Stimulated activated CD8-positive, alpha-beta memory T cell treated with anti-CD3 and anti-CD28 coated beads, Interleukin-4, amount 100 ng/mL, for 48 hours (primary cell): ENCODE data around the gene FBXO11.

Source experiments
- DNase-seq: peaks from one replicate; pipeline ENCODE4 v3.0.0-alpha.2; 2020

Gene FBXO11

GRCh38 chr2:47844162-47844561 is 62.1 kb downstream of the FBXO11 start:
- DNase-seq = no peak

GRCh38 chr2:47843407-47843806 is 62.9 kb downstream of the FBXO11 start:
- no peak for DNase-seq

- no peak for DNase-seq
Measured at GRCh38 chr2:47842846-47843245, 63.5 kb downstream of the FBXO11 start.

GRCh38 chr2:47838686-47839085 is 67.6 kb downstream of the FBXO11 start:
- no peak for DNase-seq

GRCh38 chr2:47838249-47838648 is 68.0 kb downstream of the FBXO11 start:
- no peak for DNase-seq

- no peak for DNase-seq
Measured at GRCh38 chr2:47833516-47833968, 72.8 kb downstream of the FBXO11 start.

GRCh38 chr2:47822518-47822917 is 83.8 kb downstream of the FBXO11 start:
- DNase-seq = no peak

- no peak for DNase-seq
Measured at GRCh38 chr2:47819834-47820233, 86.5 kb downstream of the FBXO11 start.

- DNase-seq = no peak
Measured at GRCh38 chr2:47818777-47819176, 87.5 kb downstream of the FBXO11 start.

- DNase-seq = no peak
Measured at GRCh38 chr2:47815764-47816163, 90.5 kb downstream of the FBXO11 start.

- no peak for DNase-seq
Measured at GRCh38 chr2:47811668-47812067, 94.6 kb downstream of the FBXO11 start.

GRCh38 chr2:47810850-47811249 is 95.4 kb downstream of the FBXO11 start:
- DNase-seq = no peak

- no peak for DNase-seq
Measured at GRCh38 chr2:47809903-47810302, 96.4 kb downstream of the FBXO11 start.

GRCh38 chr2:47808614-47809013 is 97.7 kb downstream of the FBXO11 start:
- DNase-seq = no peak

- DNase-seq = no peak
Measured at GRCh38 chr2:47805850-47806249, 100.4 kb downstream of the FBXO11 start.

GRCh38 chr2:47803770-47804169 is 102.5 kb downstream of the FBXO11 start:
- no peak for DNase-seq

GRCh38 chr2:47803363-47803762 is 102.9 kb downstream of the FBXO11 start:
- no peak for DNase-seq

GRCh38 chr2:47801118-47801517 is 105.2 kb downstream of the FBXO11 start:
- DNase-seq = no peak

- DNase-seq = no peak
Measured at GRCh38 chr2:47799031-47799609, 107.2 kb downstream of the FBXO11 start.

- no peak for DNase-seq
Measured at GRCh38 chr2:47798631-47799030, 107.7 kb downstream of the FBXO11 start.

- DNase-seq = no peak
Measured at GRCh38 chr2:47796090-47796697, 110.1 kb downstream of the FBXO11 start.

GRCh38 chr2:47785986-47786385 is 120.3 kb downstream of the FBXO11 start:
- no peak for DNase-seq

- DNase-seq = no peak
Measured at GRCh38 chr2:47784352-47784851, 121.9 kb downstream of the FBXO11 start.

GRCh38 chr2:47783486-47784351 is 122.6 kb downstream of the FBXO11 start:
- peak; percentile 77 for DNase-seq
